MM.1S (cell line): ENCODE results near the gene MCOLN2.

Source experiments
- DNase-seq: peaks from one replicate; pipeline ENCODE4 v3.0.0-alpha.2; 2015
- H2AFZ ChIP-seq: fragments of 300-600 bp; sonication (generic); 2 replicates; pipeline ENCODE4 v1.6.0; 2016; ENCODE audit warnings: antibody characterized with exemption, low read length
- H3F3A ChIP-seq: fragments of 300-600 bp; sonication (generic); 2 replicates; pipeline ENCODE4 v1.6.1; 2016; ENCODE audit warnings: mild to moderate bottlenecking, antibody characterized with exemption, low read length, moderate library complexity, mixed read lengths; ENCODE audit not compliant: insufficient read depth
- H3K27ac ChIP-seq: fragments of 300-600 bp; sonication (generic); 2 replicates; pipeline ENCODE4 v1.5.1; 2016; ENCODE audit warnings: mild to moderate bottlenecking, low read length
- H3K27me3 ChIP-seq: fragments of 300-600 bp; sonication (generic); replicated peaks from 2 replicates; pipeline ENCODE4 v1.6.0; 2016; ENCODE audit warnings: low read length; ENCODE audit not compliant: insufficient read depth
- H3K36me3 ChIP-seq: fragments of 300-600 bp; sonication (generic); replicated peaks from 2 replicates; pipeline ENCODE4 v1.6.1; 2016; ENCODE audit warnings: mild to moderate bottlenecking, low read length, mixed read lengths; ENCODE audit not compliant: insufficient read depth
- H3K4me1 ChIP-seq: fragments of 300-600 bp; sonication (generic); 2 replicates; pipeline ENCODE4 v1.6.1; 2016; ENCODE audit warnings: low read length, mixed read lengths
- H3K4me2 ChIP-seq: fragments of 300-600 bp; sonication (generic); 2 replicates; pipeline ENCODE4 v1.6.0; 2016; ENCODE audit warnings: low read depth, low read length
- H3K4me3 ChIP-seq: fragments of 300-600 bp; sonication (generic); 2 replicates; pipeline ENCODE4 v1.5.1; 2016; ENCODE audit warnings: low read length, mixed read lengths
- H3K79me2 ChIP-seq: fragments of 300-600 bp; sonication (generic); 2 replicates; pipeline ENCODE4 v1.6.1; 2016; ENCODE audit warnings: mixed run types, low read length, mixed read lengths
- H3K9ac ChIP-seq: fragments of 300-600 bp; sonication (generic); 2 replicates; pipeline ENCODE4 v1.6.1; 2016; ENCODE audit warnings: low read length, mixed read lengths
- H3K9me2 ChIP-seq: fragments of 300-600 bp; sonication (generic); replicated peaks from 2 replicates; pipeline ENCODE4 v1.6.1; 2016; ENCODE audit warnings: mild to moderate bottlenecking, low read length, mixed read lengths; ENCODE audit not compliant: insufficient read depth
- H3K9me3 ChIP-seq: fragments of 300-600 bp; sonication (generic); replicated peaks from 2 replicates; pipeline ENCODE4 v1.6.1; 2016; ENCODE audit warnings: mild to moderate bottlenecking, low read length, mixed read lengths; ENCODE audit not compliant: insufficient read depth
- H4K20me1 ChIP-seq: fragments of 300-600 bp; sonication (generic); 2 replicates; pipeline ENCODE4 v1.6.1; 2016; ENCODE audit warnings: mild to moderate bottlenecking, low read length, moderate library complexity, mixed read lengths; ENCODE audit not compliant: insufficient read depth
- EZH2 ChIP-seq: fragments of 300-600 bp; sonication (generic); optimal IDR thresholded peaks from 2 replicates; pipeline ENCODE3; 2017; ENCODE audit warnings: low read depth, mild to moderate bottlenecking, antibody characterized with exemption, low read length, mixed read lengths
- EZH2phosphoT487 ChIP-seq: fragments of 300-600 bp; sonication (generic); IDR thresholded peaks from 2 replicates; pipeline ENCODE4 v1.6.1; 2018; ENCODE audit warnings: antibody characterized with exemption, low read length
- TF ChIP-seq, protein P1 (sequence below): fragments of 300-600 bp; sonication (generic); IDR thresholded peaks from 2 replicates; pipeline ENCODE4 v1.5.1; 2016; ENCODE audit warnings: antibody characterized with exemption, low read length, mixed read lengths

MCOLN2 gene

DNA sequence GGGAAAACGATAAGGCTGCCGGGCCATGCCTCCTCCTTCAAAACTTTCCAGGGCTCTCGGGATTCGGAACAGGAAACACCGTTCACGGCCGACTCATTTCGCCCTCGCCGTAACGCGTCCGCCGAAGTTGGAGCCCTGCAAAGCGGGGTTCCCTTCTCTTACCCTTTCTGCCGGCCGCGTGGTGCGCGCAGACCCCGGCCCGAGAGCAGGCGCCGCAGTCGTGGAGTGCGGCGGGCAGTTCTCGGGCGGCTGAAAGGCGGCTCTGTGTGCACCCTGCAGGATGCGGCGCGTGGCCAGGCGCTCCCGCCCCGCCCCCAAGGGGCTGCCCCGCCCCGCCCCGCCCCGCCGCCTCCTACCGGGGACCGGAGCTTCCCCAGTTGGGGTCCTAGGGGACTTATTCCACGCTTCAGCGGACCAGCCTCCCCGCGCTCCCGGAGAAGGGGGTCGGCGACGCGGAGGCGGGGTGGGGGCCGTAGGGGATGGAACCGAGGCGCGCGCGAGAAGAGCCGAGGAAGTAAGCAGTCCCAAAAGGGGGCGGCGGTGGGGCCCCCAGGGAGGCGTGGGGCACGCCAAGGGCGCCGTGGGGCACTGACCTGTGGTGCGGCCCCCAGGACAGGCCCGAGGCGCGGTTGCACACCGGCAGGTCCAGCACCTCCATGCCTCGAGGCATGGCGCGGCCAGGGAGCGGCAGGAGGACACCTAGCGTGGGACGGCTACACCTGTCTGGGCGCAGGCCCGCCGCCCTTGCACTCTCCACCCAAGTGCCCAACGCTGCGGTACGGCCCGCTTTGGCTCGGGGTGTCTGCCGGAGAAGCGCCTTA lies at the start of gene MCOLN2:
Gene MCOLN2 (minus strand): TSS at position 268 of the 821 bp plus-strand sequence. CDS start 241 bp downstream, at position 27.
- Histone ChIP-seq H3K4me2 (peak within 1 kb of the TSS; percentile 82), H4K20me1 (no peaks in the 10 kb centered on the region), H3K79me2 (no peaks in the 10 kb centered on the region), H3K27me3 (peaks cover 14% of the 10 kb centered on the region), H2AFZ (no peak within 1 kb of the TSS), H3K9ac (no peak within 1 kb of the TSS), H3K27ac (no peak within 1 kb of the TSS), H3K4me1 (no peaks in the 10 kb centered on the region), H3K9me3 (no peaks in the 10 kb centered on the region), H3K4me3 (peak within 1 kb of the TSS; percentile 54), H3K36me3 (no peaks in the 10 kb centered on the region), H3F3A (peaks cover 9% of the 10 kb centered on the region; the same call in 1 of the 2 replicates), H3K9me2 (no peaks in the 10 kb centered on the region)
- DNase-seq, result peak; percentile 8
- TF ChIP-seq EZH2phosphoT487 (no peak), EZH2 (no peak)
- TF ChIP-seq, protein P1, sequence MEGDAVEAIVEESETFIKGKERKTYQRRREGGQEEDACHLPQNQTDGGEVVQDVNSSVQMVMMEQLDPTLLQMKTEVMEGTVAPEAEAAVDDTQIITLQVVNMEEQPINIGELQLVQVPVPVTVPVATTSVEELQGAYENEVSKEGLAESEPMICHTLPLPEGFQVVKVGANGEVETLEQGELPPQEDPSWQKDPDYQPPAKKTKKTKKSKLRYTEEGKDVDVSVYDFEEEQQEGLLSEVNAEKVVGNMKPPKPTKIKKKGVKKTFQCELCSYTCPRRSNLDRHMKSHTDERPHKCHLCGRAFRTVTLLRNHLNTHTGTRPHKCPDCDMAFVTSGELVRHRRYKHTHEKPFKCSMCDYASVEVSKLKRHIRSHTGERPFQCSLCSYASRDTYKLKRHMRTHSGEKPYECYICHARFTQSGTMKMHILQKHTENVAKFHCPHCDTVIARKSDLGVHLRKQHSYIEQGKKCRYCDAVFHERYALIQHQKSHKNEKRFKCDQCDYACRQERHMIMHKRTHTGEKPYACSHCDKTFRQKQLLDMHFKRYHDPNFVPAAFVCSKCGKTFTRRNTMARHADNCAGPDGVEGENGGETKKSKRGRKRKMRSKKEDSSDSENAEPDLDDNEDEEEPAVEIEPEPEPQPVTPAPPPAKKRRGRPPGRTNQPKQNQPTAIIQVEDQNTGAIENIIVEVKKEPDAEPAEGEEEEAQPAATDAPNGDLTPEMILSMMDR, result no peak

DNA sequence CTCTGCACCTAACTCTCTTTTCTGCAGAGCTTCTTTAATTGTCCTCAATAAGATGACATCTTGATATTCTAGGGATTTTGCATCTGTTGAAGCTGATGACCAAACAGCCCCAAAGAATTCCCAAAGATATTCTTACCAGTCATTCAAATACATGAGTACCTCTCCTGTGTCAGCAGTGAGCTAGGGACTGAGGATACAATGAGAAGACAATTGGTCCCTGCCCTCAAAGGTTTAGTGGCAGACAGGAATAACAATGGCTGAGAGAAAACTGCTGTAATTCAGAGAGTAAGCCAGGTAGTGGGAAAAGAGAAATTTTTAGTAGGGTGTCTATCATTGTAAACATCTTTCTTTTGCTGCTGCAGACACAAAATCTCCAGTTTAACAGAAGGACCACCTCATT lies 45.5 kb upstream of the MCOLN2 start:
- H3K4me1 ChIP-seq, result no peaks in the 10 kb centered on the region
- H3K36me3 ChIP-seq, result no peaks in the 10 kb centered on the region
- no peaks in the 10 kb centered on the region for H3K9me3 ChIP-seq
- H3K27me3 ChIP-seq, result no peaks in the 10 kb centered on the region
- H3F3A ChIP-seq, result no peaks in the 10 kb centered on the region
- H3K9ac ChIP-seq, result no peak overlapping the region
- no peak overlapping the region for H3K4me3 ChIP-seq
- no peak for DNase-seq
- H4K20me1 ChIP-seq, result no peaks in the 10 kb centered on the region
- TF ChIP-seq, protein P1, result no peak
- TF ChIP-seq EZH2 (no peak), EZH2phosphoT487 (no peak)
- no peaks in the 10 kb centered on the region for H3K79me2 ChIP-seq
- no peak overlapping the region for H2AFZ ChIP-seq
- H3K4me2 ChIP-seq, result no peak overlapping the region
- no peaks in the 10 kb centered on the region for H3K9me2 ChIP-seq
- H3K27ac ChIP-seq, result no peak overlapping the region

DNA sequence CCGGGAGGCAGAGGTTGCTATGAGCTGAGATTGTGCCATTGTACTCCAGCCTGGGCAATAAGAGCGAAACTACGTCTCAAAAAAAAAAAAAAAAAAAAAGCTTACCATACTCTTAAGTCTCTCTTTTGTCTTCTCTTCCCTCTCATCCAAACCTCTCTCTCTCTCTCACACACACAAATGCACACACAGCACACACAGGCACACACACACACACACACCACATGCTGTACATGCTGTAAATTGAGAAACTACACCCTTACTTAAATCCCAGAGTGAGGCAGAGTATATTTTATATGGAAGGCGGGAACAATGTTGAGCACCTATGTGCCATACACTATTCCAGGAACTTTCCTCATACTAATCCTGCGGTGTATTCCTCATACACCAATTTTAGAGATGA lies 44.9 kb upstream of the MCOLN2 start:
- H3K9me2 ChIP-seq, result no peaks in the 10 kb centered on the region
- H3K9ac ChIP-seq, result no peak overlapping the region
- H3K4me1 ChIP-seq, result no peaks in the 10 kb centered on the region
- H4K20me1 ChIP-seq, result no peaks in the 10 kb centered on the region
- TF ChIP-seq EZH2phosphoT487 (no peak), EZH2 (no peak)
- TF ChIP-seq, protein P1, result no peak
- no peaks in the 10 kb centered on the region for H3K27me3 ChIP-seq
- H3K9me3 ChIP-seq, result no peaks in the 10 kb centered on the region
- H3K4me3 ChIP-seq, result no peak overlapping the region
- H3F3A ChIP-seq, result no peaks in the 10 kb centered on the region
- no peaks in the 10 kb centered on the region for H3K79me2 ChIP-seq
- no peak overlapping the region for H3K4me2 ChIP-seq
- H2AFZ ChIP-seq, result no peak overlapping the region
- no peak overlapping the region for H3K27ac ChIP-seq
- DNase-seq, result no peak
- H3K36me3 ChIP-seq, result no peaks in the 10 kb centered on the region
